Glomerular visceral epithelial cell (primary cell): Measurements from ENCODE around the gene AMOT.

ENCODE experiments used
- DNase-seq: peaks from one replicate; pipeline ENCODE4 v3.0.0-alpha.2; 2016; ENCODE audit errors: extremely low spot score

The AMOT gene

DNA sequence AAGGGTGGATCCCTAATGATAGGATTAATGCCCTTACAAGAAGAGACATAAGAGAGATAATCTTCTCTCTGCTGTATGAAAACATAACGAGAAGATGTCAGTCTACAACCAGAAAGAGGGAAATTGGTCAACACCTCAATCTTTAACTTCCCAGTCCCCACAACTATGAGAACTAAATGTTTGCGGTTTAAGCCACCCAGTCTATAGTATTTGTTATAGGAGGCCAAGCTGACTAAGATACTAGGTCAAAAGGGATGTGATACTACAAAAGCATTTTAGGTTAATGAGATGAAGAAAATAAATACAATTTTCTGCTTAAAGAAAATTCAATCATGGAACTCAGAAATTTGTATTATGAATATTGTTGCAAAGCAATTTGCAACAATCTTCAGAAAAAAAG lies 105.5 kb downstream of the AMOT start:
- DNase-seq: no peak

DNA sequence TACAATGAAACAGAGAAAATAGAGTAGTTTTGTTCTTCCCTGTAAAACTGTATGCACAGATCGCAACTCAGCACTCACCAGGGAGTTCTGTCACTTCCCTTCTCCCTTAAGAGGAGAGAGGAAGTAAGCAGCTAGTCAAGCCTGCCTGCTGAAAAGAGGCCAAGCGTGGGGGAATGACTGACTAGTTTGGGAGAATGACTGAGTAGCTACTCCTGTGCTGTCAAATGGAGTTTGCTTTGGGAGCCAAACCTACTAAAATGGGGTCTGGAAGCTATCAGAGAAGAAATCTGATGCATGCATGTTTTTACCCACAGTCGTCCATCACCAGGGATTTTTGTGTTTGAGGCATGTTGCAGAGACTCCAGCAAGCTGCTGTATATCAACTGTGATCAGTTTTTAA lies 106.3 kb downstream of the AMOT start:
- DNase-seq: no peak

DNA sequence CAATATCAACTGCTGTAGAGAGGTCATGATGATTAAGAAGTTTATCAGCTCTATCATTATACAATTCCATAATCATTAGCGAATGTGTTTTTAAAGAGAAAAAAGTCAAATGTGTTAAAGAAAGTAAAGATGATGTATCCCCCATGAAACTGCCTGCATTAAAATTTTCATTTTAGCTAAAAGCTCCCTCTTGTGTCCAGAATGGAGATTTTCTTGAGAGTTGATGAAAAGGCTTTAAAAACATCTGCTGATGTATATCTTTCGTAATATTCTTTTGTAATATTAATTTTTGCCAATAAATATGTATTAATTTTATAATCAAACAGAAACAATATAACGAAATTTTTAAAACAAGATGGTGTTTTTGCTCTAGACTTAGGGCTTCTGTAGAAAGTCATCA lies 108.8 kb downstream of the AMOT start:
- DNase-seq: no peak
